Measurements from ENCODE around the gene LMLN.

GRCh38 chr3:197989651-197990050 is 29.6 kb downstream of the LMLN start:
- no peak for TF ChIP-seq CTCF (IDR thresholded peaks at IDR 0.05)
- TF ChIP-seq ZFX (IDR thresholded peaks at IDR 0.05; ENCODE audit: borderline replicate concordance), result no peak
